Measurements from ENCODE around the gene TMEM161B. TPM values are rescaled to one million over a fixed set of nuclear protein-coding genes. Genes with fewer than 3 reads are reported as not detected.
A peak's percentile ranks its signal among the peaks of the same experiment; 100 is the strongest.

The TMEM161B gene
- total and polyA plus RNA-seq, 2 of the 13 experiments (the other 11 are each of a cell fraction or from before 2014, with no cell fraction given) = 15.0 to 22.1 TPM

GRCh38 chr5:88172847-88173758 lies 95.5 kb downstream of the TMEM161B start (continued):
- TF ChIP-seq, protein P1, sequence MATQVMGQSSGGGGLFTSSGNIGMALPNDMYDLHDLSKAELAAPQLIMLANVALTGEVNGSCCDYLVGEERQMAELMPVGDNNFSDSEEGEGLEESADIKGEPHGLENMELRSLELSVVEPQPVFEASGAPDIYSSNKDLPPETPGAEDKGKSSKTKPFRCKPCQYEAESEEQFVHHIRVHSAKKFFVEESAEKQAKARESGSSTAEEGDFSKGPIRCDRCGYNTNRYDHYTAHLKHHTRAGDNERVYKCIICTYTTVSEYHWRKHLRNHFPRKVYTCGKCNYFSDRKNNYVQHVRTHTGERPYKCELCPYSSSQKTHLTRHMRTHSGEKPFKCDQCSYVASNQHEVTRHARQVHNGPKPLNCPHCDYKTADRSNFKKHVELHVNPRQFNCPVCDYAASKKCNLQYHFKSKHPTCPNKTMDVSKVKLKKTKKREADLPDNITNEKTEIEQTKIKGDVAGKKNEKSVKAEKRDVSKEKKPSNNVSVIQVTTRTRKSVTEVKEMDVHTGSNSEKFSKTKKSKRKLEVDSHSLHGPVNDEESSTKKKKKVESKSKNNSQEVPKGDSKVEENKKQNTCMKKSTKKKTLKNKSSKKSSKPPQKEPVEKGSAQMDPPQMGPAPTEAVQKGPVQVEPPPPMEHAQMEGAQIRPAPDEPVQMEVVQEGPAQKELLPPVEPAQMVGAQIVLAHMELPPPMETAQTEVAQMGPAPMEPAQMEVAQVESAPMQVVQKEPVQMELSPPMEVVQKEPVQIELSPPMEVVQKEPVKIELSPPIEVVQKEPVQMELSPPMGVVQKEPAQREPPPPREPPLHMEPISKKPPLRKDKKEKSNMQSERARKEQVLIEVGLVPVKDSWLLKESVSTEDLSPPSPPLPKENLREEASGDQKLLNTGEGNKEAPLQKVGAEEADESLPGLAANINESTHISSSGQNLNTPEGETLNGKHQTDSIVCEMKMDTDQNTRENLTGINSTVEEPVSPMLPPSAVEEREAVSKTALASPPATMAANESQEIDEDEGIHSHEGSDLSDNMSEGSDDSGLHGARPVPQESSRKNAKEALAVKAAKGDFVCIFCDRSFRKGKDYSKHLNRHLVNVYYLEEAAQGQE (IDR thresholded peaks at IDR 0.05; ENCODE audit: borderline replicate concordance in 1 of 2, low read depth in 1 of 2, low read length in 2 of 2) = peak in 1 of 2 experiments; percentile 34; a peak in 1 of 4 replicates
- TF ChIP-seq ZNF501 (CRISPR knock-in tag; IDR thresholded peaks at IDR 0.05) (0 out of 2 replicates have a peak, but pooled peaks have one; percentile 34), ZMYM4 (CRISPR knock-in tag; IDR thresholded peaks at IDR 0.05) (peak; percentile 78), MED1 (CRISPR knock-in tag; IDR thresholded peaks at IDR 0.05) (no peak), ARID5B (CRISPR knock-in tag; IDR thresholded peaks at IDR 0.05) (peak; percentile 32; the same call in 1 of the 2 replicates), SRY (CRISPR knock-in tag; IDR thresholded peaks at IDR 0.05) (peak; percentile 69; the same call in 1 of the 2 replicates), ERF (CRISPR knock-in tag; IDR thresholded peaks at IDR 0.05) (0 out of 2 replicates have a peak, but pooled peaks have one; percentile 26), FOXK1 (CRISPR knock-in tag; IDR thresholded peaks at IDR 0.05; ENCODE audit: borderline replicate concordance, low read depth) (peak; percentile 76; the same call in 1 of the 2 replicates), NRL (CRISPR knock-in tag; IDR thresholded peaks at IDR 0.05; ENCODE audit: borderline replicate concordance) (peak; percentile 49; the same call in 1 of the 2 replicates), ZFP91 (CRISPR knock-in tag; IDR thresholded peaks at IDR 0.05; ENCODE audit: borderline replicate concordance) (peak; percentile 12; the same call in 1 of the 2 replicates), ZNF224 (CRISPR knock-in tag; IDR thresholded peaks at IDR 0.05) (0 out of 2 replicates have a peak, but pooled peaks have one; percentile 48), FOXA3 (CRISPR knock-in tag; IDR thresholded peaks at IDR 0.05) (peak; percentile 88)
- TF ChIP-seq, protein P2, sequence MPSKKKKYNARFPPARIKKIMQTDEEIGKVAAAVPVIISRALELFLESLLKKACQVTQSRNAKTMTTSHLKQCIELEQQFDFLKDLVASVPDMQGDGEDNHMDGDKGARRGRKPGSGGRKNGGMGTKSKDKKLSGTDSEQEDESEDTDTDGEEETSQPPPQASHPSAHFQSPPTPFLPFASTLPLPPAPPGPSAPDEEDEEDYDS (CRISPR knock-in tag; IDR thresholded peaks at IDR 0.05) = peak; percentile 57; the same call in 1 of the 2 replicates
- TF ChIP-seq, protein P3, sequence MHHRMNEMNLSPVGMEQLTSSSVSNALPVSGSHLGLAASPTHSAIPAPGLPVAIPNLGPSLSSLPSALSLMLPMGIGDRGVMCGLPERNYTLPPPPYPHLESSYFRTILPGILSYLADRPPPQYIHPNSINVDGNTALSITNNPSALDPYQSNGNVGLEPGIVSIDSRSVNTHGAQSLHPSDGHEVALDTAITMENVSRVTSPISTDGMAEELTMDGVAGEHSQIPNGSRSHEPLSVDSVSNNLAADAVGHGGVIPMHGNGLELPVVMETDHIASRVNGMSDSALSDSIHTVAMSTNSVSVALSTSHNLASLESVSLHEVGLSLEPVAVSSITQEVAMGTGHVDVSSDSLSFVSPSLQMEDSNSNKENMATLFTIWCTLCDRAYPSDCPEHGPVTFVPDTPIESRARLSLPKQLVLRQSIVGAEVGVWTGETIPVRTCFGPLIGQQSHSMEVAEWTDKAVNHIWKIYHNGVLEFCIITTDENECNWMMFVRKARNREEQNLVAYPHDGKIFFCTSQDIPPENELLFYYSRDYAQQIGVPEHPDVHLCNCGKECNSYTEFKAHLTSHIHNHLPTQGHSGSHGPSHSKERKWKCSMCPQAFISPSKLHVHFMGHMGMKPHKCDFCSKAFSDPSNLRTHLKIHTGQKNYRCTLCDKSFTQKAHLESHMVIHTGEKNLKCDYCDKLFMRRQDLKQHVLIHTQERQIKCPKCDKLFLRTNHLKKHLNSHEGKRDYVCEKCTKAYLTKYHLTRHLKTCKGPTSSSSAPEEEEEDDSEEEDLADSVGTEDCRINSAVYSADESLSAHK (CRISPR knock-in tag; IDR thresholded peaks at IDR 0.05; ENCODE audit: borderline replicate concordance) = no peak

Data from HepG2 (cell line).